Stimulated activated memory B cell treated with anti-CD40 and anti-IgM and Interleukin-4, amounts not matched to agents 10 μg/mL and 1 μg/mL and 100 μg/mL, for 72 hours (primary cell): ENCODE measurements around the gene RCCD1.
A peak's percentile ranks its signal among the peaks of the same experiment; 100 is the strongest.

Experiments
- ATAC-seq: fragments of 150-1000 bp; cut with Tn5 transposase; 2 replicates; pipeline ENCODE4 v1.10.0; 2021
- H3K27ac Mint-ChIP-seq: one replicate; pipeline ENCODE4 v1.8.0; 2022; ENCODE audit warnings: mild to moderate bottlenecking, mixed read lengths
- H3K27me3 Mint-ChIP-seq: one replicate; pipeline ENCODE4 v1.8.0; 2022; ENCODE audit warnings: mixed read lengths
- H3K36me3 Mint-ChIP-seq: one replicate; pipeline ENCODE4 v1.8.0; 2022; ENCODE audit warnings: mixed read lengths
- H3K4me1 Mint-ChIP-seq: one replicate; pipeline ENCODE4 v1.8.0; 2022; ENCODE audit warnings: mixed read lengths
- H3K4me3 Mint-ChIP-seq: one replicate; pipeline ENCODE4 v1.8.0; 2022; ENCODE audit warnings: mild to moderate bottlenecking, moderate library complexity, mixed read lengths
- H3K9me3 Mint-ChIP-seq: one replicate; pipeline ENCODE4 v1.8.0; 2022; ENCODE audit warnings: mixed read lengths

RCCD1 gene

GRCh38 chr15:90947577-90948357 lies 6.9 kb upstream of the RCCD1 start:
- Mint-ChIP-seq H3K27me3 (no peaks in the 10 kb centered on the region), H3K27ac (no peak overlapping the region), H3K9me3 (no peaks in the 10 kb centered on the region), H3K4me3 (no peak overlapping the region), H3K36me3 (peaks cover 70% of the 10 kb centered on the region), H3K4me1 (no peaks in the 10 kb centered on the region)
- ATAC-seq: no peak

GRCh38 chr15:90948506-90948905 lies 6.2 kb upstream of the RCCD1 start:
- Mint-ChIP-seq H3K4me3 (no peak overlapping the region), H3K27ac (no peak overlapping the region), H3K4me1 (no peaks in the 10 kb centered on the region), H3K9me3 (no peaks in the 10 kb centered on the region), H3K36me3 (peaks cover 73% of the 10 kb centered on the region), H3K27me3 (no peaks in the 10 kb centered on the region)
- ATAC-seq: no peak

GRCh38 chr15:90949979-90950675 lies 4.6 kb upstream of the RCCD1 start:
- no peaks in the 10 kb centered on the region for H3K27me3 Mint-ChIP-seq
- no peak overlapping the region for H3K27ac Mint-ChIP-seq
- H3K4me1 Mint-ChIP-seq: peaks cover 10% of the 10 kb centered on the region
- H3K36me3 Mint-ChIP-seq: peaks cover 68% of the 10 kb centered on the region
- ATAC-seq: no peak
- H3K9me3 Mint-ChIP-seq: no peaks in the 10 kb centered on the region
- no peak overlapping the region for H3K4me3 Mint-ChIP-seq

GRCh38 chr15:90950676-90951075 lies 4.0 kb upstream of the RCCD1 start:
- H3K36me3 Mint-ChIP-seq: peaks cover 68% of the 10 kb centered on the region
- no peaks in the 10 kb centered on the region for H3K9me3 Mint-ChIP-seq
- no peak overlapping the region for H3K4me3 Mint-ChIP-seq
- no peak for ATAC-seq
- H3K27ac Mint-ChIP-seq: no peak overlapping the region
- peaks cover 13% of the 10 kb centered on the region for H3K4me1 Mint-ChIP-seq
- H3K27me3 Mint-ChIP-seq: no peaks in the 10 kb centered on the region

GRCh38 chr15:90952901-90953677 lies 1.6 kb upstream of the RCCD1 start:
- no peak overlapping the region for H3K27ac Mint-ChIP-seq
- H3K4me3 Mint-ChIP-seq: no peak overlapping the region
- H3K4me1 Mint-ChIP-seq: peaks cover 25% of the 10 kb centered on the region
- no peak for ATAC-seq
- H3K27me3 Mint-ChIP-seq: no peaks in the 10 kb centered on the region
- no peaks in the 10 kb centered on the region for H3K9me3 Mint-ChIP-seq
- H3K36me3 Mint-ChIP-seq: peaks cover 46% of the 10 kb centered on the region

GRCh38 chr15:90953947-90954711 lies 555 bp upstream of the RCCD1 start:
- Mint-ChIP-seq H3K9me3 (no peaks in the 10 kb centered on the region), H3K4me3 (peak overlapping the region; percentile 89), H3K27me3 (no peaks in the 10 kb centered on the region), H3K36me3 (peaks cover 36% of the 10 kb centered on the region), H3K27ac (peak overlapping the region; percentile 97), H3K4me1 (peaks cover 25% of the 10 kb centered on the region)
- ATAC-seq: no peak

- Mint-ChIP-seq H3K36me3 (peaks cover 37% of the 10 kb centered on the region), H3K27ac (peak overlapping the region; percentile 97), H3K27me3 (no peaks in the 10 kb centered on the region), H3K4me1 (peaks cover 25% of the 10 kb centered on the region), H3K9me3 (no peaks in the 10 kb centered on the region), H3K4me3 (peak overlapping the region; percentile 89)
- no peak for ATAC-seq
Observed at GRCh38 chr15:90955624-90956273, 1.1 kb downstream of the RCCD1 start.

GRCh38 chr15:90956274-90957030 lies 1.8 kb downstream of the RCCD1 start:
- H3K4me1 Mint-ChIP-seq: peaks cover 25% of the 10 kb centered on the region
- H3K4me3 Mint-ChIP-seq: peak overlapping the region; percentile 61
- no peaks in the 10 kb centered on the region for H3K9me3 Mint-ChIP-seq
- H3K27ac Mint-ChIP-seq: no peak overlapping the region
- H3K36me3 Mint-ChIP-seq: peaks cover 40% of the 10 kb centered on the region
- ATAC-seq: peak; percentile 44
- no peaks in the 10 kb centered on the region for H3K27me3 Mint-ChIP-seq

- Mint-ChIP-seq H3K4me3 (peak overlapping the region; percentile 66), H3K36me3 (peaks cover 40% of the 10 kb centered on the region), H3K27me3 (no peaks in the 10 kb centered on the region), H3K4me1 (peaks cover 25% of the 10 kb centered on the region), H3K27ac (no peak overlapping the region), H3K9me3 (no peaks in the 10 kb centered on the region)
- no peak for ATAC-seq
Observed at GRCh38 chr15:90957031-90957790, 2.5 kb downstream of the RCCD1 start.

- Mint-ChIP-seq H3K4me1 (peaks cover 25% of the 10 kb centered on the region), H3K27ac (no peak overlapping the region), H3K4me3 (peak overlapping the region; percentile 66), H3K9me3 (no peaks in the 10 kb centered on the region), H3K27me3 (no peaks in the 10 kb centered on the region), H3K36me3 (peaks cover 38% of the 10 kb centered on the region)
- no peak for ATAC-seq
Observed at GRCh38 chr15:90957791-90958190, 3.1 kb downstream of the RCCD1 start.

GRCh38 chr15:90959028-90959595 lies 4.4 kb downstream of the RCCD1 start:
- Mint-ChIP-seq H3K4me3 (no peak overlapping the region), H3K36me3 (peaks cover 37% of the 10 kb centered on the region), H3K27me3 (no peaks in the 10 kb centered on the region), H3K27ac (no peak overlapping the region), H3K9me3 (no peaks in the 10 kb centered on the region), H3K4me1 (peaks cover 24% of the 10 kb centered on the region)
- no peak for ATAC-seq

GRCh38 chr15:90959894-90960293 lies 5.2 kb downstream of the RCCD1 start:
- H3K4me3 Mint-ChIP-seq: no peak overlapping the region
- peaks cover 17% of the 10 kb centered on the region for H3K4me1 Mint-ChIP-seq

More at GRCh38 chr15:90959894-90960293, 5.2 kb downstream of the RCCD1 start:
- H3K9me3 Mint-ChIP-seq: no peaks in the 10 kb centered on the region
- H3K27ac Mint-ChIP-seq: no peak overlapping the region
- no peak for ATAC-seq
- no peaks in the 10 kb centered on the region for H3K27me3 Mint-ChIP-seq
- peaks cover 37% of the 10 kb centered on the region for H3K36me3 Mint-ChIP-seq
